OCI-LY1 (cell line): ENCODE results near the gene DENND5A.

Experiments
- CTCF ChIP-seq: fragments of 200-600 bp; sonication (generic), shearing (Covaris generic); IDR thresholded peaks from 2 replicates; pipeline ENCODE4 v1.5.1; 2017; ENCODE audit warnings: mild to moderate bottlenecking, antibody characterized with exemption, low read length, moderate library complexity, mixed read lengths
- EZH2 ChIP-seq: fragments of 200-600 bp; sonication (generic), shearing (Covaris generic); IDR thresholded peaks from 2 replicates; pipeline ENCODE4 v1.8.0; 2017; ENCODE audit warnings: borderline replicate concordance, mixed run types, mild to moderate bottlenecking, antibody characterized with exemption, low read length, moderate library complexity, mixed read lengths

GRCh38 chr11:9133956-9134355 lies 131.2 kb downstream of the DENND5A start:
- no peak for TF ChIP-seq CTCF
- TF ChIP-seq EZH2, result no peak
